Stimulated activated CD8-positive, alpha-beta memory T cell treated with anti-CD3 and anti-CD28 coated beads, Interleukin-2, amount 100 ng/mL, for 1 hour (primary cell): ENCODE results near the gene ABR.

ENCODE experiments used
- DNase-seq, 2 donors: peaks; one replicate each; pipeline ENCODE4 v3.0.0-alpha.2; 2020; ENCODE audit warnings: low read depth in 2 of 2

Gene ABR

GRCh38 chr17:1030684-1031532, 148.9 kb downstream of the ABR start:
- no peak for DNase-seq

GRCh38 chr17:1029922-1030644, 149.7 kb downstream of the ABR start:
- no peak for DNase-seq

- no peak for DNase-seq
Measured at GRCh38 chr17:1029196-1029921, 150.4 kb downstream of the ABR start.

GRCh38 chr17:1027044-1027443, 152.7 kb downstream of the ABR start:
- no peak for DNase-seq

GRCh38 chr17:1026599-1026975, 153.2 kb downstream of the ABR start:
- DNase-seq, result no peak

- no peak for DNase-seq
Measured at GRCh38 chr17:1025733-1026598, 153.8 kb downstream of the ABR start.

GRCh38 chr17:1024076-1024475, 155.7 kb downstream of the ABR start:
- DNase-seq, result no peak

- DNase-seq, result no peak
Measured at GRCh38 chr17:1022278-1023024, 157.3 kb downstream of the ABR start.

- no peak for DNase-seq
Measured at GRCh38 chr17:1021147-1021546, 158.6 kb downstream of the ABR start.

- DNase-seq, result no peak
Measured at GRCh38 chr17:1019451-1019850, 160.3 kb downstream of the ABR start.

- DNase-seq, result no peak
Measured at GRCh38 chr17:1018547-1018946, 161.2 kb downstream of the ABR start.

- DNase-seq, result no peak
Measured at GRCh38 chr17:1013729-1014090, 166.1 kb downstream of the ABR start.

- no peak for DNase-seq
Measured at GRCh38 chr17:1012823-1013728, 166.7 kb downstream of the ABR start.

- DNase-seq, result no peak
Measured at GRCh38 chr17:1011760-1012735, 167.7 kb downstream of the ABR start.

GRCh38 chr17:1011138-1011537, 168.6 kb downstream of the ABR start:
- DNase-seq, result no peak

- DNase-seq, result no peak
Measured at GRCh38 chr17:1010586-1010985, 169.2 kb downstream of the ABR start.

GRCh38 chr17:1010086-1010450, 169.7 kb downstream of the ABR start:
- DNase-seq, result no peak

GRCh38 chr17:1009229-1010085, 170.3 kb downstream of the ABR start:
- DNase-seq, result no peak
